ENCODE data around the gene NLRP5. TPM values are rescaled to one million over a fixed set of nuclear protein-coding genes. Genes with fewer than 3 reads are reported as not detected.
"Not testable (repeated sequence)": the region's sequence is repeated elsewhere in the genome, so short reads cannot be mapped to it uniquely, and the experiment has no call there.

NLRP5 gene
- total RNA-seq = not detected in 2 replicates

- DNase-seq (ENCODE audit: extremely low read depth, low read depth, low spot score) = no peak
Observed at GRCh38 chr19:55986487-55986886, at the start of gene NLRP5. Gene NLRP5 (plus strand): TSS chr19:55986775.

DNA sequence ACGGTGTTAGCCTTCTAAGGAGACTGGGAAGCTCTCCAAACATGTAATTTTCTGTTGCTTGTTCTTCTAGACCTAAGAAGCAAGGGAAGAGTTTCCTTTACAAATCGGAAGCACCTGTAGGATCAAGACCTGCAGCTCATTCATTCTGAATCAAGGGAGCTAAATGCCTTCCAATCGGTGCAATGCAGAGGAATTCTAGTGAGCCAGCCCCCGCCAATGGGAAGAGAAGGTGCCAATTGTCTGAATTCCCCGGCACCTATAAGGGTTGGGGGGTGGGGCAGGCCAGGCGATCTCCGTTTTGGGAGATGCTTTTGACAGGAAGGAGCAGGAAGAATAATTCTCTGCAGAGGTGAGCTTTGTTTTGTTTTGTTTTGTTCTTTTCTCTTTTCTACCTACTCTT is 47.4 kb upstream of the NLRP5 start:
- no peak for DNase-seq (ENCODE audit: extremely low read depth, low read depth, low spot score)

DNA sequence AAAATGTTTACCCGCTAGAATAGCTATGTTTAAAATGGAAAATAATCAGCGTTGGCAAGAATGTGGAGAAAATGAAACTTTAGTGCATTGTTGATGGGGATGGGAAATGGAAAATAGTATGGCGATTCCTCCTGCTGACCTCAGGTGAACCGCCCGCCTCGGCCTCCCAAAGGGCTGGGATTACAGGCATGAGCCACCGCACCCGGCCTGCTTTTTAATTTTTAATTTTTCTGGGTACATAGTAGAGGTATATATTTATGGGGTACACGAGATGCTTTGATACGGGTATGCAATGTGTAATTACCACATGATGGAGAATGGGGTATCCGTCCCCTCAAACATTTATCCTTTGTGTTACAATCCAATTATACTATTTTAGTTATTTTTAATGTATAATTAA is 46.3 kb upstream of the NLRP5 start:
- DNase-seq (ENCODE audit: extremely low read depth, low read depth, low spot score) = no peak

DNA sequence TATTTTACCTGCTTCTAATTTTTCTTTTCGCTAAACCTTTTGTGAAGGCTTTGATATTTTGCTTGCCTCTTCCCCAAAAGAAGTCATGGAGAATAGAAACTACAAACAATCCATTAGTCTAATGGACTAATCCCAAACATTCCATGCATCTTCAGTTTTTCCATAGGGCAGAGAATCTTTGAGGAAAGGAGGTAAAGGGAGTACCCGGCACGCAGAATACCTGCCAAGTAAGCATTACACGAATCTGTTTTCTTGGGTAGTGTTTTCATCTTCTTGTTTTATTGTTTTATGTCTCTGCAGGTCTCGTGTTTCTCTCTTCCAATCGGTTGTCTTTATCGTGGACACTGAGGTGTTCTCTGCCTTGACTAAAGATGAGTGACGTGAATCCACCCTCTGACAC is 39.0 kb upstream of the NLRP5 start, which contains the start of gene NLRP8:
TSS of gene NLRP8 (plus strand) at position 301 of the 400 bp plus-strand sequence.
- DNase-seq (ENCODE audit: extremely low read depth, low read depth, low spot score) = no peak

DNA sequence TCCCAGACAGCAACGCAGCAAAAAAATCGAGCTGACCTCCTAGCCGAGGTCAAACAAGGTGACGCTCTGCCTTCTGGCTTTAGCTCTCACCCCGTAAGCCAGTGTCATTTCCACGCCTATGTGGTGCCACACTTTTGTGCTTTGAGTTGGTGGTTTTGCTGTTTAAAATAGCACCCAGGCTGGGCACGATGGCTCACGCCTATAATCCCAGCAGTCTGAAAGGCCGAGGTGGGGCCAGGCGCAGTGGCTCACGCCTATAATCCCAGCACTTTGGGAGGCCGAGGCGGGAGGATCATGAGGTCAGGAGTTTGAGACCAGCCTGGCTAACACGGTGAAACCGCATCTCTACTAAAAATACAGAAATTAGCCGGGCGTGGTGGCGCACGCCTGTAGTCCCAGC is 36.0 kb upstream of the NLRP5 start:
- not testable (repeated sequence) for DNase-seq (ENCODE audit: extremely low read depth, low read depth, low spot score)

- no peak for DNase-seq (ENCODE audit: extremely low read depth, low read depth, low spot score)
Observed at GRCh38 chr19:55956431-55956830, 30.1 kb upstream of the NLRP5 start.

GRCh38 chr19:55958356-55958755 is 28.2 kb upstream of the NLRP5 start:
- DNase-seq (ENCODE audit: extremely low read depth, low read depth, low spot score) = no peak

GRCh38 chr19:55959996-55960675 is 26.4 kb upstream of the NLRP5 start:
- no peak for DNase-seq (ENCODE audit: extremely low read depth, low read depth, low spot score)

DNA sequence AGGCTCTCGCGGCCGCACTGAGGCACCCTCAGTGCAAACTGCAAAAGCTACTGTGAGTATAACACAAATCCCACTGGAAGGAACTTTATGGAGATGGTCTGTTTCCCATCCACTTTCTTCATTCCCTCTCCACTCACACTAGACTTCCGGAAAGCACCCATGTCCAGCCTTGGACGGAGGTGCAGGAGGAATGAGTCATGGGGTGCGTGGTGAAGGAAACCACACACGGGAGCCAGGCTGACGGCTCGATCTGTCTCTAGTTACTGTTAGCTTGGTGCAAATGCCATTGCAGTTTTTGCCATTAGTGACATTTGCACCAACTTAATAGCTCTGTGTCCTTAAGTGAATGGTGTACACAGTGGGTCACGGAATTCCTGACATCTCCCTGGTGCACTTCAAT is 24.4 kb upstream of the NLRP5 start:
- DNase-seq (ENCODE audit: extremely low read depth, low read depth, low spot score) = no peak

- no peak for DNase-seq (ENCODE audit: extremely low read depth, low read depth, low spot score)
Observed at GRCh38 chr19:55973982-55974381, 12.6 kb upstream of the NLRP5 start.

- DNase-seq (ENCODE audit: extremely low read depth, low read depth, low spot score) = no peak
Observed at GRCh38 chr19:55980415-55980814, 6.2 kb upstream of the NLRP5 start.

DNA sequence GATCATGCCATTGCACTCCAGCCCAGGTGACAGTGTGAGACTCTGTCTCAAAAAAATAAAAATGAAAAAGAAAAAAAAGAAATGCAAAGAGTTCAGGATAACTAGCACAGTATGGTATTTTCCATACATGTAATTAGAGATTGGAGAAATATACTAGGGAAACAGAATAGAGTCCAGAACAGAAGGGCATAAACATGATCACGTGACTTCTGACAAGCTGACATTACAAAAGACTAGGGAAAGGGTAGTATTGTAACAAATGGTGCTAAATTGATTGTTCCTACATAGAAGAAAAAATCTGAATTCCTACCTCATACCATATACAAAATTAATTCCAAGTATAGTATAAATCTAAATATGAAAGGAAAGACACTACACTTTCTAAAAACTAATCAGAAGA is 1.3 kb upstream of the NLRP5 start:
- no peak for DNase-seq (ENCODE audit: extremely low read depth, low read depth, low spot score)

- DNase-seq (ENCODE audit: extremely low read depth, low read depth, low spot score) = no peak
Observed at GRCh38 chr19:55990831-55991230, 4.3 kb downstream of the NLRP5 start.

GRCh38 chr19:55993492-55993891 is 6.9 kb downstream of the NLRP5 start:
- no peak for DNase-seq (ENCODE audit: extremely low read depth, low read depth, low spot score)

GRCh38 chr19:56014765-56015164 is 28.2 kb downstream of the NLRP5 start:
- DNase-seq (ENCODE audit: extremely low read depth, low read depth, low spot score) = no peak

- DNase-seq (ENCODE audit: extremely low read depth, low read depth, low spot score) = no peak
Observed at GRCh38 chr19:56015756-56016155, 29.2 kb downstream of the NLRP5 start.

DNA sequence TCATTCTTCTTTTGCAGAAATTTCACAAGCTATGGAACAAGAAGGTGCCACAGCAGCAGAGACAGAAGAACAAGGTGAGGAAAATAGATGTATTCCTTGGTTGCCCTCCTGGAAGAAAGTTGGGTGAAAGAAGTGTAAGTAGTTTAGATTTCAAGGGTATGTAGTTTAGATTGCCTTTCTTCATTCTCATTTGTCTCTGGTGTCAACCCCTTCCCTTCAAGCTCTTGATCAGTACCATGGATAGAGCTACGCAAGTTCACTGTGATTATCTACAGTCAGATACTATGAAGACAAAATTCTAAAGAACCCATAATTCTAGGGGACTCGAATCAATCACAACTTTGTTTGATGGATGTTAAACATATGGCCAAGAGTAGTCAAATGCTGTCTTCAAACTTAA is 32.8 kb downstream of the NLRP5 start:
- DNase-seq (ENCODE audit: extremely low read depth, low read depth, low spot score) = not testable (repeated sequence)

DNA sequence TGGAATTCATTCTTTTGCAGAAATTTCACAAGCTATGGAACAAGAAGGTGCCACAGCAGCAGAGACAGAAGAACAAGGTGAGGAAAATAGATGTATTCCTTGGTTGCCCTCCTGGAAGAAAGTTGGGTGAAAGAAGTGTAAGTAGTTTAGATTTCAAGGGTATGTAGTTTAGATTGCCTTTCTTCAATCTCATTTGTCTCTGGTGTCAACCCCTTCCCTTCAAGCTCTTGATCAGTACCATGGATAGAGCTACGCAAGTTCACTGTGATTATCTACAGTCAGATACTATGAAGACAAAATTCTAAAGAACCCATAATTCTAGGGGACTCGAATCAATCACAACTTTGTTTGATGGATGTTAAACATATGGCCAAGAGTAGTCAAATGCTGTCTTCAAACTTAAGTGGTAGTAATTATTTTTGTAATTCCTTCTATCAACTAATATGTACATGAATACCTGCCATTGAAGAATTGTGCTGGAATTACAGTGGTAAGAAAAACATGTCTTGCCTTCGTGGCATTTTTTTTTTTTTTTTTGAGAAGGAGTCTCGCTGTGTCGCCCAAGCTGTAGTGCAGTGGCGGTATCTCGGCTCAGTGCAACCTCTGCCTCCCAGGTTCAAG is 33.9 kb downstream of the NLRP5 start:
- DNase-seq (ENCODE audit: extremely low read depth, low read depth, low spot score) = not testable (repeated sequence)

- no peak for DNase-seq (ENCODE audit: extremely low read depth, low read depth, low spot score)
Observed at GRCh38 chr19:56026769-56027168, 40.2 kb downstream of the NLRP5 start.

DNA sequence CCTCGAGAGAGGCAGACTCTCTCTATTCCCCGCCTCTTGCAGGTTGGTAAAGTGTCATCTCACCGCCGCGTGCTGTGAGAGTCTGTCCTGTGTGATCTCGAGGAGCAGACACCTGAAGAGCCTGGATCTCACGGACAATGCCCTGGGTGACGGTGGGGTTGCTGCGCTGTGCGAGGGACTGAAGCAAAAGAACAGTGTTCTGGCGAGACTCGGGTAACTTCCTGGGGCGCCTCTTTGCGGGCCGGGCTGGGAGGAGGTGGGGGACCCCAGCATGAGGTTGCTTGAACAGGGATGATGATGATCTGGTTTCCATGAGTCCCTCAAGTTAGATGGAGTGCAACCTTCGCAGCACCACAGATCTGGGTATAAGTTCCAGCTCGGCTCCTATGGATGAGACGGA is 67.0 kb downstream of the NLRP5 start:
- DNase-seq (ENCODE audit: extremely low read depth, low read depth, low spot score) = no peak

DNA sequence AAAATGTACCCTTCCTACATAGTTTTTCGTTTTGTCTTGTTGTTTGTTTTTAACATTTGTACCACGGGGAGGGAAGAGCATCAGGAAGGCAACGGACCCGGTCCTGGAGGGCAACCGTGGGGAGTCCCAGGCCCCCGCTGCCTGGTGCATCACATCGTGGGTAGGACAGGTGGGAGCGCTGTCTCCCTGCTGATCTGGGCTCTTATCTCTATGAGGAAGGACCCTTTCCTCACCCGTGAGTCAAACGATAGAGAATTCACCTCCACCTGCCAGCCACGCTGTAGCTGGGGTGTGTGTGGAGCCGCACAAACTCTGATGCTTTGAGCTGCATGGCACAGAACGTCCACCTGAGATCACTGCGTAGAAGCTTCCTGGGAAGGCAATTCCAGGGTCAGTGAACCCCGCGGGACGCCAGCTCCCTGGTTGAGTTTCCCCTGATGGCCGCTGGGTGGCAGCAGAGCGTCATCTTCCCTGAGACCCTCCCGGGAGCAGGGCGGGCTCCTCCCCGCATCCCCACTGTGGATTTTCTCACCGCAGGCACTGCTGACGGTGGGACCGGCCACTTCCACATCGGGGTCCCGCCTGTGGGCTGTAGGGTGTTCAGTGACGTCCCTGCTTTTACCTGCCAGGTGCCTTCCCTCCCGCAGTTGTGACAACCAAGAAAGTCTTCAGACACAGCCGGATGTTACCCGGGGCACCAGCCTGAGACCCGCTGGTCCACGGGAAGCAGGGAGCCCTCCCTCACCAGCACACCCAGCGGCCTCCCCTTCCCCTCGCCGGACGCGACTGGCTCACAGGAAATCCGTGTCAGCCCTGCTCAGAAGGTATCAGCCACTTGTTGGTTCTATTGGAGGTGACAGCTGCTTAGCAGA is 79.8 kb downstream of the NLRP5 start:
- no peak for DNase-seq (ENCODE audit: extremely low read depth, low read depth, low spot score)

DNA sequence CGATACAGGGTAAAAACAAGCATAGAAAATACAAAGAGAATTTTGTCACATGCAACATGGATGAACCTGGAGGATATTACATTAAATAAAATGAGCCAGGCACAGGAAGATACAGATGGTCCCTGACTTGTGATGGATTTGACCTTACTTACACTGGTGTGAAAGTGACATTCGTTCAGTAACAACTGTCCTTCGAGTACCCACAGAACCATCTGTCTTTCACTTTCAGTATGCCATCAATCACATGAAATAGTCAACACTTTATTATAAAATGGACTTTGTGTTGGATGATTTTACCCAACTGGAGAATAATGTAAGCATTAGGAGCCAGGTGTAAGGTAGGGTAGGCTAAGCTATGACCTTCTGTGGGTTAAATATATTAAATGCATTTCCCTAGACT is 83.1 kb downstream of the NLRP5 start:
- no peak for DNase-seq (ENCODE audit: extremely low read depth, low read depth, low spot score)
